ENCODE data around the gene ZNF784. TPM values are rescaled to one million over a fixed set of nuclear protein-coding genes. Genes with fewer than 3 reads are reported as not detected.

The ZNF784 gene
- total and polyA plus RNA-seq, 7 donors: 2.8 to 9.1 (median 7.2) TPM

DNA sequence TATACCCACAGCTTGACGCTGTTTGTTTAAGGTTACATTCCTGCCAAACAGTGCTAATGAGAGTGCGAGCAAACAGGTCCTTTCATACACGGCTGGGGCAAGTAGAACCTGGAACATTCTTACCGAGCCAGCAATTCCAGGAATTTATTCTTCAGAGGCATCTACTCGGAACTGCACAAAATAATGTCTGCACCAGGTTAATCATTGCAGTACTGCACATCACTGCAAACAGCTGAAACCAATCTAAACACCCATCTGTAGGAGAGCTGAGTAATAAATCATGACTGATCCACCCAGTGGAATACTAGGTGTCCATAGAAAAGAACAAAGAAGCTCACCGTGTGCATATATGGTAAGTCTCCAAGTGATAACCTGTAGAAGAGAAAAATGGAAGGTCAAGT lies 42.5 kb downstream of the ZNF784 start:
- no peaks in the 10 kb centered on the region for H3K9me3 ChIP-seq
- 8 to 42% methylated on average over 6 of the region's 6 CpGs for WGBS, 2 donors
- H3K4me3 ChIP-seq: no peak overlapping the region
- H3K27ac ChIP-seq: peak overlapping the region in 1 of 4 donors; percentile 91
- intact Hi-C loops (cut with DNase I): loop anchor here (1.0 to 2.0 kb wide), 2 partner anchors 53 to 65 kb away; no protein-coding TSS in a partner anchor
- no peaks in the 10 kb centered on the region for H3K27me3 ChIP-seq
- H3K36me3 ChIP-seq: peaks cover 0 to 23% (median 19%) of the 10 kb centered on the region in 4 donors
- no peak for TF ChIP-seq POLR2AphosphoS5 (IDR thresholded peaks at IDR 0.05)
- no peak for TF ChIP-seq EP300 (IDR thresholded peaks at IDR 0.05)
- TF ChIP-seq POLR2A (IDR thresholded peaks at IDR 0.05): no peak
- TF ChIP-seq, protein P1, sequence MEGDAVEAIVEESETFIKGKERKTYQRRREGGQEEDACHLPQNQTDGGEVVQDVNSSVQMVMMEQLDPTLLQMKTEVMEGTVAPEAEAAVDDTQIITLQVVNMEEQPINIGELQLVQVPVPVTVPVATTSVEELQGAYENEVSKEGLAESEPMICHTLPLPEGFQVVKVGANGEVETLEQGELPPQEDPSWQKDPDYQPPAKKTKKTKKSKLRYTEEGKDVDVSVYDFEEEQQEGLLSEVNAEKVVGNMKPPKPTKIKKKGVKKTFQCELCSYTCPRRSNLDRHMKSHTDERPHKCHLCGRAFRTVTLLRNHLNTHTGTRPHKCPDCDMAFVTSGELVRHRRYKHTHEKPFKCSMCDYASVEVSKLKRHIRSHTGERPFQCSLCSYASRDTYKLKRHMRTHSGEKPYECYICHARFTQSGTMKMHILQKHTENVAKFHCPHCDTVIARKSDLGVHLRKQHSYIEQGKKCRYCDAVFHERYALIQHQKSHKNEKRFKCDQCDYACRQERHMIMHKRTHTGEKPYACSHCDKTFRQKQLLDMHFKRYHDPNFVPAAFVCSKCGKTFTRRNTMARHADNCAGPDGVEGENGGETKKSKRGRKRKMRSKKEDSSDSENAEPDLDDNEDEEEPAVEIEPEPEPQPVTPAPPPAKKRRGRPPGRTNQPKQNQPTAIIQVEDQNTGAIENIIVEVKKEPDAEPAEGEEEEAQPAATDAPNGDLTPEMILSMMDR (IDR thresholded peaks at IDR 0.05): no peak
- H3K4me1 ChIP-seq: peaks cover 0 to 42% (median 34%) of the 10 kb centered on the region in 4 donors
- no peak for DNase-seq

DNA sequence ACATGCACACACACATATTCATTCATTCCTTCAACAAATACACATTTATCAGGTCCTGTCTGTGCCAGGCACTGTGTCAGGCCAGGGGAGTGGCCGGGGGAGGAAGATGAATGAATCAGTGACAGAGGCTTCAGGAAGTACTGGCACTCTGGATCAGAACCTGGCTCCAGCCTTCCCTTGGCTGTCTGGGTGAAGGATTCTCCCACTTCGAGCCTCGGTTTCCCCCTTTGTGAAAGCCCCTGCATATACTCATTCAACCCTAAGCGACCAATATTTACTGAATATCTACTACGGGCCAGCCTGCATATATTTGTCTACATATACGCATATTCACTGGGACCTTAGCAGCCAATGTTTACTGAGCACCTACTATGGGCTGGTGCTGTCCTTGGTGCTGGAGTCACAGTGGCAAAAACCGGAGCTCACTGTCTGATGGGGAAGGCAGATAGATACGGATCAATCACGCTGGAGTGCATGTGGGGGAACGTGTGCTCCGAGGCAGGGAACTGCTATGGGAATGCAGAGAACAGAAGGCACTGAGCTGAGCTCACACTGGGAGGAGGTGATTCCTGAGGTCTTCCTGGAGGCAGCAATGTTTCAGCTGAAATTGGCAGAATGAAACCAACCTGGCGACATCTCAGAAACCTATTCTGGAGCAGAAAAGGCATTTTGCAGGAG lies 43.1 kb downstream of the ZNF784 start:
- DNase-seq: no peak
- no peak for TF ChIP-seq POLR2A (IDR thresholded peaks at IDR 0.05)
- no peak for TF ChIP-seq POLR2AphosphoS5 (IDR thresholded peaks at IDR 0.05)
- no peak for TF ChIP-seq EP300 (IDR thresholded peaks at IDR 0.05)
- TF ChIP-seq, protein P1 (IDR thresholded peaks at IDR 0.05): no peak
- peak overlapping the region; percentile 71 to 90 (median 85) for H3K4me3 ChIP-seq
- peak overlapping the region; percentile 86 to 94 (median 90) for H3K27ac ChIP-seq
- H3K36me3 ChIP-seq: peaks cover 0 to 25% (median 19%) of the 10 kb centered on the region in 4 donors
- H3K9me3 ChIP-seq: no peaks in the 10 kb centered on the region
- no peaks in the 10 kb centered on the region for H3K27me3 ChIP-seq
- WGBS, 2 donors: 15 to 37% methylated on average over 12 of the region's 12 CpGs
- intact Hi-C loops (cut with DNase I): loop anchor here (1.0 to 2.0 kb wide), 2 partner anchors 54 to 64 kb away; no protein-coding TSS in a partner anchor
- peaks cover 0 to 37% (median 29%) of the 10 kb centered on the region in 4 donors for H3K4me1 ChIP-seq

DNA sequence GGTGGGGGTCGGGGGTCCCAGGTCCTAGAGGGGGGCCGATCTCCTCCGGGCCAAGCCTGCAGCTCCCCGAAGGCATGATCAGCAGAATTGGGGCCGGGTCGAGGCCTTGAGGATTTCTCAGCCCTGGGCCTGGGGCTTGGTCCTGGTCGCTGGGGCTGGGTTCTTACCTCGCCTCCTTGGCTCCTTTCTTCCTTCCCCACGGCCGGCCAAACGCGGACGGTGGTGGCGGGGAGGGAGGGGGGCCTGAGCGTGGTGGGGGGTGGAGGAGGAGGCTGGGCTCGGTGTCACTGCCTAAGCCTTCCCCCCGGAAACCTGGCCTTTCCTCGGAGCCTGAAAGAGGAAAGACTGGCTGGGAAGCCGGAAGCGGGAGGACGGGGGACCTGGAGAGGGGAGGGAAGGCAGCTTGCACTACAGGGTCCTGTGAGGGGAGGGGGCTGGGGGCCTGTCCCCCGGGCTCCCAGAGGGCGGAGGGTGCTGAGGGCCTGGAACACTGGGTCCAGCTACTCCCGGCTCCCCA lies 43.7 kb downstream of the ZNF784 start, which contains the start of gene ZNF579:
TSS of gene ZNF579 (minus strand) at position 221 of the 517 bp plus-strand sequence. CDS start 1,209 bp downstream, outside the sequence.
- Histone ChIP-seq H3K4me3 (peak within 1 kb of the TSS; percentile 71 to 90 (median 85)), H3K4me1 (peaks cover 0 to 31% (median 23%) of the 10 kb centered on the region in 4 donors), H3K27ac (peak within 1 kb of the TSS; percentile 86 to 94 (median 90)), H3K27me3 (no peaks in the 10 kb centered on the region), H3K9me3 (no peaks in the 10 kb centered on the region), H3K36me3 (peaks cover 0 to 25% (median 19%) of the 10 kb centered on the region in 4 donors)
- 1% methylated on average over 24 of the region's 24 CpGs for WGBS, 2 donors
- TF ChIP-seq EP300 (IDR thresholded peaks at IDR 0.05): no peak
- peak in 2 of 4 donors; percentile 46 to 49 for TF ChIP-seq POLR2AphosphoS5 (IDR thresholded peaks at IDR 0.05)
- intact Hi-C loops (cut with DNase I): loop anchor here (1.0 to 2.0 kb wide), 2 partner anchors 54 to 63 kb away; no protein-coding TSS in a partner anchor
- DNase-seq: peak; percentile 93

DNA sequence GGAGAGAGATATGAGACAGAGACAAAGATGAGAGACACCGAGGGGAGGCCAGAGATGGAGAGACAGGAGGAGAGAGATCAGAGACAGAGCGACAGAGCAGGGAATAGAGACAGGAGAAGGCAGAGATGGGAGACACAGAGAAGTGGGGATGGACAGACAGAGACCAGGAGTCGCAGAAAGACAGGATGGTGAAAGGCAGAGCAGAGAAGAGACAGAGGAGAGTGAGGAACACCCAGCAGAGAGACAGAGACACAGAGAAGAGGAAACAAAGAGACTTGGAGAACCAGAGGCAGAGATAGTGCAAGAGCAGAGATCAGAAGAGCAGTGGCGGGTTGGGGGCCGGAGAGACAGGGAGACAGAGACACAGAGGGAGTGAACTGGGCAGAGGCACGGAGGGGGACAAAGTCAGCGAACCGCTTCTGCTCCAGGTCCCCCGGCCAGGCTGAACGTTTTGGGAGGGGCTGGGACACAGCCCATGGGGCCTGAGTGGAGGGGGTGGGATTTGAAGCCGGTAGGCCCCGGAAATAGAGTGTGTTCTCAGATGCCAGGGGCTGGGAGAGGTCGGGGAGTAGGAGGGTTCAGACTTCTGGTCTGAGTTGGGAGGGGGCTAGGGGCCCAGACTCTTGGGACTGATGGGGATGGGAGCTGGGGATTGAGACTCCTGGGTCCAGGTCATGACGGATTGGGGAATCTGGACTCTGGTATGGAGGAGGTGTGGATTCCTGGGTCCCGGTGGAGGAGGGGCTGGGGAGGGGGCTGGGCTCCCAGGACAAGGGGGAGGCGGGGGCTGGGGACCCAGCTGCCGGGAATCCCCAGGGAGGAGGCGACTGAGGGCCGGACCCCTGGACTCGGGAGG lies 44.4 kb downstream of the ZNF784 start:
- no peak for DNase-seq
- peaks cover 0 to 25% (median 19%) of the 10 kb centered on the region in 4 donors for H3K36me3 ChIP-seq
- H3K27me3 ChIP-seq: no peaks in the 10 kb centered on the region
- WGBS, 2 donors: 9 to 14% methylated on average over 20 of the region's 20 CpGs
- intact Hi-C loops (cut with DNase I): loop anchor here (2.0 kb wide), 1 partner anchor 55 kb away; no protein-coding TSS in a partner anchor
- H3K27ac ChIP-seq: peak overlapping the region; percentile 86 to 94 (median 90)
- H3K4me1 ChIP-seq: peaks cover 0 to 25% (median 18%) of the 10 kb centered on the region in 4 donors
- peak overlapping the region; percentile 71 to 90 (median 85) for H3K4me3 ChIP-seq
- TF ChIP-seq EP300 (IDR thresholded peaks at IDR 0.05): no peak
- no peak for TF ChIP-seq POLR2A (IDR thresholded peaks at IDR 0.05)
- TF ChIP-seq POLR2AphosphoS5 (IDR thresholded peaks at IDR 0.05): no peak
- TF ChIP-seq, protein P1 (IDR thresholded peaks at IDR 0.05): no peak
- no peaks in the 10 kb centered on the region for H3K9me3 ChIP-seq
